H54 (cell line): ENCODE data around the gene KLHL20.
"Not testable (repeated sequence)": the region's sequence is repeated elsewhere in the genome, so short reads cannot be mapped to it uniquely, and the experiment has no call there.

ENCODE experiments used
- DNase-seq: peaks from one replicate; pipeline ENCODE4 v3.0.0; 2011; ENCODE audit warnings: low spot score, mixed read lengths; ENCODE audit not compliant: insufficient read length
- FAIRE-seq: peaks from 3 replicates; lab custom pipeline; 2011; peaks lifted over from hg19 to GRCh38; lab: Jason Lieb, UNC
- POLR2A ChIP-seq: IDR thresholded peaks from 2 replicates; pipeline ENCODE4 v1.6.1; 2011; ENCODE audit warnings: low read depth, mild to moderate bottlenecking, low read length

KLHL20 gene

DNA sequence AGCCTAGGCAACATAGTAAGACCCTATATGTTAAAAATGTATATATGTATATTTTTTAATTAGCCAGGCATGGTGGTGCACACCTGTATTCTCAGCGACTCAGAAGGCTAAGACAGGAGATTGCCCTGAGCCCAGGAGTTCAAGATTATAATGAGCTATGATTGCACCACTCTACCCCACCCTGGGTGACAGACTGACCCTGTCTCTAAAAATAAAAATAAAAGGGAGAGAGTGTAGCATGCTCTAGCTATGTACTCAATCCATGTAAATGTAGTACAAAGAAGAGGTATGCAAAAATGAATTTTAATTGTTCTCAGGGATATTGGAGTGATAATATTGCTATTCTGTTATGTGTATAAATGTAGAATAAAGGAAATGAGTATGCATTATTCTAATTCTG, 56.8 kb downstream of the KLHL20 start:
- DNase-seq (no peak), FAIRE-seq (no peak)
- no peak for TF ChIP-seq POLR2A

DNA sequence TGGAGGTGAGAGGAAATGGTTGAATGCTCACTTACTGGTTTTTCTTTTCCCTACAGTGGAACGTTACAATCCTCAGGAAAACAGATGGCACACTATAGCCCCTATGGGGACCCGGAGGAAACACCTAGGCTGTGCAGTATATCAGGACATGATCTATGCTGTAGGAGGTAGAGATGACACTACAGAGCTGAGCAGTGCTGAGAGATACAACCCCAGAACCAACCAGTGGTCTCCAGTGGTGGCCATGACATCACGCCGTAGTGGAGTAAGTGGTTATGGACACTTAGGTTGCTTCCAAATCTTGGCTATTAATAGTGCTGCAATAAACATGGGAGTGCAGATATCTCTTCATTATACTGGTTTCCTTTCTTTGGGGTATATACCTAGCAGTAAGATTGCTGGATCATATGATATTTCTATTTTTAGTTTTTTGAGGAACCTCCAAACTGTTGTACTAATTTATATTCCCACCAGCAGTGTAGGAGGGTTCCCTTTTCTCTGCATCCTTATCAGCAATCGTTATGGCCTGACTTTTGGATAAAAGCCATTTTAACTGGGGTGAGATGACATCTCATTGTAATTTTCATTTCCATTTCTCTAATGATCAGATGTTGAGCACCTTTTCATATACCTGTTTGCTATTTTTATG, 60.9 kb downstream of the KLHL20 start:
- FAIRE-seq = no peak
- DNase-seq = no peak
- no peak for TF ChIP-seq POLR2A

DNA sequence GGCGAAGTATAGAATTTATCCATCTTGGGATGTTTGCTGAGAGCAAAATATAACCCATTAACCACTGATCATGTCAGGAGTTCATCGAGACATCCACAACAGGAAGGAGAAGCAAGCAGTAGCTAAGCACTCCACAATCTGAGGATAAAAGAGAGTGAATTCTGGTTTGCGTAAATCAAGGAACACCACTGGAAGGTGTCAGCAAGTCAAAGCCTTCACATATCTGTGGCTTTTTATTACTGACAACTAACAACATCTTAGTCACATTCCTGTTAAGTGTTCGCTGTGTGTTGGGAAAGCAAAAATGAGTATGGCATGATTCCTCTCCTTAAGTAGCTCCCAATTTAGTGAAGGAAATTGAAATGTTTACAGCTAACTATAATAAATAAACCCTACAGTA, 65.2 kb downstream of the KLHL20 start:
- DNase-seq = no peak
- TF ChIP-seq POLR2A = no peak
- FAIRE-seq = no peak

DNA sequence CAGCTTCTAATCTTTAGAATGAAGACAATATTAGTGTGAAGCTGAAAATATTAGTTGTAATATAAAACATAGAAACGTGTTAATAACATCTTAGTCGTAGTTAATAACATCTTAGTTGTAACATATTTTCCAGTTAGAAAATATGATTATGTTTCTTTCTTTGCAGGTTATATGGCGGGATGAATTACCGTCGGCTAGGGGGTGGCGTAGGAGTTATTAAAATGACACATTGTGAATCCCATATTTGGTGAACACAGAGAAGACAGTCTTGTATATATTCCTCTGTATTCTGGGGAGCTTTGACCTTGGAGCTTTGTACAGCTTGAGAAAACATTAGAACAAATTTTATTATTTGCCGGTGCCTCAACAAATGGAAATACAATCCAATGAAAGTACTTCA, 70.2 kb downstream of the KLHL20 start:
- FAIRE-seq = no peak
- DNase-seq = no peak
- TF ChIP-seq POLR2A = no peak

DNA sequence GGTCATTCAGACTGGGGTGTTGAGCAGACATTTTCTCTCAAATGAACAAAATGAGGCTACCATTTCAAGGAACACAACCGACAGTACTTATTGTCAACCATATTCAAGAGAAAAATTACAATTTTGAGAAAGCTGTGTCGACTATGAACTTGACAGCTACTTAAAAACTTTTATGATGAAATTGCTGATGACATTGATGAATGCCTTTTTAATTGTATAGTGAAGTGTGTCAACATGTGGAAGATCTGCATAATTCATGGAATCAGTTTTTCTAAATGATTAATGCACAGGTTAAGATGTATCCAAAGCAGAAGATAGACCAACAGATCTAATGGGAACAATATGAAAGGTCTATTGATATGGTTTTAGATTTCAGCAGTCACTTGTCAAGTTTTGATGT, 75.1 kb downstream of the KLHL20 start:
- FAIRE-seq = no peak

DNA sequence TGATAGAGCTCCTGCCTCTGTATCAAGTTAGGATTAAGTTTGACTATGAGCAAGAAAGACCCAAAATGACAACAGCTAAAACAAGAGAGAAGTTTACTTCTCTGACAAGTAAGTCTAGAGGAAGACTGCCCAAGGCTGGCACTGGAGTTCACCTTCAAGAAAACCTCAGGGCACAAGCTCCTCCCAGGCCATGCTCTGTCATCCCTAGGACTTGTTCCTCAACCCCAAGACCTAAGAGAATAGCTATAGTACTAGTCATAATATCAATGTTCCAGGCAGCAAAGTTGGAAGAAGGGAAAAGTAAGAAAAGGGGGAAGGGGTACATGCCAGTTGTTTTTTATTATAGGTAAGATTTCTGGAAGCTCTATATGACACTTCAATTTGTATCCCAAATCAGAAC, 83.3 kb downstream of the KLHL20 start:
- no peak for FAIRE-seq
- no peak for TF ChIP-seq POLR2A
- no peak for DNase-seq

More for the DNA sequence above, 75.1 kb downstream of the KLHL20 start:
- TF ChIP-seq POLR2A = no peak
- DNase-seq = no peak

DNA sequence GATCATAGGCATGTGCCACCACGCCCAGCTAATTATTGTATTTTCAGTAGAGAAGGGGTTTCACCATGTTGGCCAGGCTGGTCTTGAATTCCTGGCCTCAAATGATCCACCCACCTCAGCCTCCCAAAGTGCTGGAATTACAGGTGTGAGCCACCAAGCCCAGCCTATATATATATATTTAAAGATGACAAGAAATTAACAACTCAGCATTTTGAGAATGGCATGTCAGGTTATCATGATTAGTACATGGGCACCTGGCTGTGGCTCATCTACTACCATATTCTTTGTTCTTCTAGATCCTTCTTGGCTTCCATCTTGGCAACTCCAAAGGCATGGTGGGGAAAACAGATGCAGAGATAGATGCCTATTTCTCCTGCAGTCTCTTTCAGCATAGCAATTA, 85.2 kb downstream of the KLHL20 start:
- not testable (repeated sequence) for DNase-seq, FAIRE-seq

DNA sequence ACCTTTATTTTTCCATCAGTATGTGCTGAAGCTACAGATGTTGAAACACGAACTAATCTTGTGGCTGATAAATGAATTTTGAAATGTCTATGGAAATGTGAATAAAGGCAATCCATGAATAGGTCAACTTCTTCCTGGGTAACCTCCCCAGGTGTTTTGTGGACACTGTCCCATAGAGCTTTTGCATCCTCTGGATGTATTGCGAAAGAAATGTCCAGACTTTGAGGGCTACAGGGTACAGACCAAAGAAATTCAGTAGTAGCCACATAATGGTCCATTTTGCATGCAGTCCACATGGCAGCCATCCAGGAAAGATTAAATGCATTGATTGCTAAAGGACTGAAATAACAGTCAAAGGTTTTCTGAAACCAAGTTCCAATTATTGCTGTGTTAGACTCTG, 88.2 kb downstream of the KLHL20 start:
- TF ChIP-seq POLR2A = no peak
- FAIRE-seq = no peak

DNA sequence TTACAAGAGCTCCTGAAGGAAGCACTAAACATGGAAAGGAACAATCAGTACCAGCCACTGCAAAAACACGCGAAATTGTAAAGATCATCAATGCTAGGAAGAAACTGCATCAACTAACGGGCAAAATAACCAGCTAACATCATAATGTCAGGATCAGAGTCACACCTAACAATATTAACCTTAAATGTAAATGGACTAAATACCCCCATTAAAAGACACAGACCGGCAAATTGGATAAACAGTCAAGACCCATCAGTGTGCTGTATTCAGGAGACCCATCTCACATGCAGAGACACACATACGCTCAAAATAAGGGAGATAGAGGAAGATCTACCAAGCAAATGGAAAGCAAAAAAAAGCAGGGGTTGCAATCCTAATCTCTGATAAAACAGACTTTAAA, 98.9 kb downstream of the KLHL20 start:
- DNase-seq, FAIRE-seq: not testable (repeated sequence)

More for the DNA sequence above, 88.2 kb downstream of the KLHL20 start:
- DNase-seq = no peak

DNA sequence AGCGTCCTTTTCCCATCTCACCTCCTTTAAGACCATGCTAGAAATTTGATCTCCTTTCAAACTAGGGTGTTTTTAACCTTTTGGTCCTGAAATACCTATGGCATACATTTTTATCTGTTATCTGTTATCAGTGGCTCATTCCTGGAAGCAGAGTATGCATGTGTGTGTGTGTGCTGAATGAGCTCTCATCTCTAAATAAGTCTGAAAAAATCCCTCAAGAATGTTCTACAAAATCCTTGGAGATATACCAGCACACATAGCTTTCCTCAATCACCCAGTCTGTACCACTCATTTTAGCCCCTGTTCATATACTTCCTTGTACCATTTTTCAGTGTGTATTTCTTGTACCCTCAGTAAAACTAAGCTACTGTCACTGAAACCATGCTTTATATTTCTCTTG, 103.7 kb downstream of the KLHL20 start:
- no peak for DNase-seq
- no peak for TF ChIP-seq POLR2A
- FAIRE-seq = no peak

DNA sequence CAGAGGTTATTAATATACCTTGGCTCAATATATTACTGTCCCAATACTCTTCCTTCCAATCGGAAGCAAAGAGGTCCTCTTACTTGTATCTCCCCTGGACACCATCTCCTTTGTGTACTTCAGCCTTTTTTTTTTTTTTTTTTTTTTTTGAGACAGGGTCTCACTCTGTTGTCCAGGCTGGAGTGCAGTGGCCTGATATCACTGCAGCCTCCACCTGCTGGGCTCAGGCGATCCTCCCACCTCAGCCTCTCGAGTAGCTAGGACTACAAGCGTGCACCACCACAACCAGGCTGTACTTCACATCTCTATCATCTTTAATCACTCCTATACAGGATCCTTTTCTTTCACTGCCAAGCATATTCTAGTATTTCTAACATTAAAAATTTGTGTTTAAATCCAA, 106.9 kb downstream of the KLHL20 start:
- no peak for TF ChIP-seq POLR2A
- FAIRE-seq = no peak
- no peak for DNase-seq

DNA sequence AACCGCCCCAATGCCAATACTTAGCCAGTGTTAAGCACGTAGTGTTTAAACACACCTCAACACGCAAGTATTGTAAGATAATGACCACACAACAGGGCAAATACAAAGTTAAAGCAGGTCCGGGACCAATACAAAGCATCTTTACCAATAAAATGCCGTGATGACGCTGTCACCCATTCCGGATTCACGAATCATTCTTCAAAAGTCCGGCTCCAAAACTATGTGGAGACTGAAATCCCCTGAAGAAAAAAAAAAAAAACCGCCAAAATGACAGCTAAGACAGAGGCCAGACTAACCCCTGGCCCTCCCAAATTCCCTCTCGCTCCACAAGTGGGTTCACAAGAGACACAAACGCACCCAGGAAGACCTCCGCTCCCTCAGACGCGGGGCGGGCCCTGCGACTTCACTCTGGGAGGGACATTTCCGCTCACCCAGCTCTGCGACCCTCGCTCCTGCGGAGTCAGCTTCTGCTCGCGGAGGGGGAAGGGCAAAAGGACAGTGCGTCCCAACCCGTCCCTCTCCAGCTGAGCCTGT, 109.1 kb downstream of the KLHL20 start:
- FAIRE-seq (no peak), DNase-seq (no peak)
- TF ChIP-seq POLR2A = peak; percentile 68

DNA sequence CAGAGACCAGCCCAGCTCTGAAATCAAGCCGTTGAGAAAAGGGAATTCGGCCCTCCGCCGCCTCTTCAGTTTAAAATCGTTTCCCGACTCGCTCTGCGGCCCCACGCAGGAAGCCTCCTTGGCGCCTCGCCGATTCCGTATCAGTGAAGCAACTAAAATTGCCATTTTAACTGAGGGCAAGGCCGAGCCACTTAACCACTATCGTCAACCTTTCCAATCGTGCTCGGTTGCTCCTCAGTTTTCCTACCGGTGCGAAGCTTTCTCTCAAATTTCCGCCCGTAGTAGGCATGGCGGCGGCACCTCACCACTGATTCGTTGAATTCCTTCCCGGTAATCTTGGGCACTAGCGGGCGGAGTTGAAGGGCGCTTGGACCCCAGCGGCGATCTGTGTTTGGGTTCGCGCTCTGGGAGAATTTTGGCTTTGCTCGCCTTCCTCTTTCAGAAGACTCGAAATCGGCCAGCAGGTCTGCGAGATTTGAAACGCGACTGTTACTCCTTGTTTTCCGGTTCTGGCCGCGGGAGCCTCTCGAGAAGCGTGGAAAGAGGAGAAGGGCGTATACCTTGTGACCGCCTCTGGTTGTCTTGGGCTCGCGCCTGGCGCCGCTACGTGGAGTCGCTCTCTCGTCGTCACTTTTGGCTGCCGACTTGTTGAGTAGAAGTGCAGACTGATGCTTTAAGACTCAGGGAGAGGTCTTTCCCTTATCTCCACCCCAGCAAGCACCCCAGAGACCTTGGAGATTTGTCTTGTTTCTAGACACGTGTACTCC, 109.7 kb downstream of the KLHL20 start, which contains the start of the genes CENPL and DARS2:
CENPL (minus strand) TSS at position 569 of the 767 bp plus-strand sequence. CDS start 13,584 bp downstream, outside the sequence.
DARS2 (plus strand) TSS at position 359 of the 767 bp plus-strand sequence. CDS start 557 bp downstream, outside the sequence.
- FAIRE-seq (peak; percentile 70), DNase-seq (peak; percentile 76)
- peak; percentile 53 for TF ChIP-seq POLR2A

DNA sequence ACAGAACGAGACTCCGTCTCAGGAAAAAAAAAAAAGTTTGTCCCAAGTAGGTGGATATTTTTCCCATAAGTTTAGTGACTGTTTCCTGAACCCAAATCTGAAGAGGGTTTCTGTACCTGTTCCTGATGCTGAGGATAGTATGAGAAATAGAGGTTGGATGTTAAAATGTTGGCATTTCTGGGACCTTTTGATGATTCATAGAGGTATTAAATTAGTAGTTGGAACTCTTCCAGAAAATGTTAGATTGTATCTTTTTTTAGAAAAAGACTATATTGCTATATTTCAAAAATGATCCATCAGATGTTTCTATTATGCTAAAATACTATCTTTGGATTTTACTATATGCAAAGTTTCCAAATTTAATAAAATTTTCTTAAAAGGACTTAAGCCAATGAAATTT, 112.8 kb downstream of the KLHL20 start:
- no peak for TF ChIP-seq POLR2A
- no peak for FAIRE-seq
- no peak for DNase-seq
